Stimulated activated CD4-positive, alpha-beta T cell treated with anti-CD3 and anti-CD28 coated beads, Interleukin-1b, Interleukin-23, amount 100 ng/mL, for 48 hours (primary cell): ENCODE results near the gene CLEC18C.
"Not testable (repeated sequence)": the region's sequence is repeated elsewhere in the genome, so short reads cannot be mapped to it uniquely, and the experiment has no call there.

ENCODE experiments used
- DNase-seq: peaks from one replicate; pipeline ENCODE4 v3.0.0-alpha.2; 2020

The CLEC18C gene

GRCh38 chr16:70173212-70173837 lies at the start of gene CLEC18C:
CLEC18C (plus strand) TSS chr16:70173787; CDS start chr16:70174279, 492 bp downstream.
- not testable (repeated sequence) for DNase-seq

DNA sequence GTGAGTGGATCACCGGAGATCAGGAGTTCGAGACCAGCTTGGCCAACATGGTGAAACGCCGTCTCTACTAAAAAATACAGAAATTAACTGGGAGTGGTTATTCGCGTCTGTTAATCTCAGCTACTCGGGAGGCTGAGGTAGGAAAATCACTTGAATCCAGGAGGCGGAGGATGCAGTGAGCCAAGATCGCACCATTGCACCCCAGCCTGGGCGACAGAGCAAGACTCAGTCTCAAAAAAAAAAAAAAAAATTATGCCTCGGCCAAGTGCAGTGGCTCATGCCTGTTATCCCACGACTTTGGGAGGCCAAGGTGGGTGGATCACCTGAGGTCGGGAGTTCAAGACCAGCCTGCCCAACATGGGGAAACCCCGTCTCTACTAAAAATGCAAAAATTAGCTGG lies 49.8 kb upstream of the CLEC18C start:
- DNase-seq = not testable (repeated sequence)

- not testable (repeated sequence) for DNase-seq
Measured at GRCh38 chr16:70126226-70126625, 47.4 kb upstream of the CLEC18C start.

DNA sequence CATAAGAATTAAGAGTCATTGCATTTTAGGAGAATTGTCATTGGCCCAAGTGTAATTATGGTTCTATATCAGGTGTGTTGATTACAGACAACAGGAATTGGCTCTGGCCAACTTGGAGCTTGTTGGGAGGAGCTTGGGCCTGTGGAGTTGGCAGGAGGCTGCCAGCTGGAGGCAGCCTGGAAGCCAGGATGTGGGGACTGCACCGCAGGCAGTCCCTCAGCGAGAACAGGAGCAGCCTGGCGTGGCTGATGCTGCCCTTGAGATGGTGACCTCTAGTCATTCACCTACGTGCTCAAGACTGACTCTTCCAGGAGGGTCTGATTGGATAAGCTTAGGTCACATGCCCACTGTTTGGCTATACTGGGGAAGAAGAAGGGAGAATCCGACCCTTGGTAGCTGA lies 45.9 kb upstream of the CLEC18C start:
- DNase-seq = not testable (repeated sequence)

- DNase-seq = not testable (repeated sequence)
Measured at GRCh38 chr16:70128844-70129243, 44.7 kb upstream of the CLEC18C start.

GRCh38 chr16:70135796-70136195 lies 37.8 kb upstream of the CLEC18C start:
- DNase-seq = not testable (repeated sequence)

- not testable (repeated sequence) for DNase-seq
Measured at GRCh38 chr16:70136595-70136994, 37.0 kb upstream of the CLEC18C start.

DNA sequence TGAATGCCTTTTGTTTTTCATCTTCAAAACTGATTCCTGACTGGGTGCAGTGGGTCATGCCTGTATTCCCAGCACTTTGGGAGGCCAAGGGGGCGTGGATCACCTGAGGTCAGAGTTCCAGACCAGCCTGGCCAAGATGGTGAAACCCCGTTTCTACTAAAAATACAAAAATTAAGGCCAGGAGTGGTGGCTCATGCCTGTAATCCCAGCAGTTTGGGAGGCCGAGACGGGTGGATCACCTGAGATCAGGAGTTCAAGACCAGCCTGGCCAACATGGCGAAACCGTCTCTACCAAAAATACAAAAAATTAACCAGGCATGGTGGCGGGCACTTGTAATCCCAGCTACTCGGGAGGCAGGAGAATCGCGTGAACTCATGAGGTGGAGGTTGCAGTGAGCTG lies 30.8 kb upstream of the CLEC18C start:
- DNase-seq = not testable (repeated sequence)

- not testable (repeated sequence) for DNase-seq
Measured at GRCh38 chr16:70143231-70143895, 30.2 kb upstream of the CLEC18C start.

- DNase-seq = not testable (repeated sequence)
Measured at GRCh38 chr16:70147853-70148252, 25.7 kb upstream of the CLEC18C start.

DNA sequence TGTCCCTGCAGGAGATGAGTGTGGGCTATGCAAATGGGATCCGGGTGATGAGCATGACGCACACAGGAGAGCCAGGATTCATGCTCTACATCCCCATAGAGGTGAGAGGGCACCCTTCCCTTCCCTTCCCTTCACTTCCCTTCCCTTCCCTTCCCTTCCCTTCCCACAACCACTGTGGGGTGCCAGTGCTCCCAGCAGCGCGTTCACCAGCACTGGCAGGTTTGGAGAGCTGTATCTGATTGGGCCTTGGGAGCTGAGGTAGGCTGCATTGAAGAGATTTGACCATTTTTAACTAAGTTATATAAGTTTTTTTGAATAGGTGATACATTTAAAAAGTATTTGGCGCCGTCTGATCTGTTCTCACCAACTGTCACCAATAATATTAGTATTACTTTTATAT lies 25.1 kb upstream of the CLEC18C start:
- not testable (repeated sequence) for DNase-seq

- DNase-seq = not testable (repeated sequence)
Measured at GRCh38 chr16:70149296-70149695, 24.3 kb upstream of the CLEC18C start.

DNA sequence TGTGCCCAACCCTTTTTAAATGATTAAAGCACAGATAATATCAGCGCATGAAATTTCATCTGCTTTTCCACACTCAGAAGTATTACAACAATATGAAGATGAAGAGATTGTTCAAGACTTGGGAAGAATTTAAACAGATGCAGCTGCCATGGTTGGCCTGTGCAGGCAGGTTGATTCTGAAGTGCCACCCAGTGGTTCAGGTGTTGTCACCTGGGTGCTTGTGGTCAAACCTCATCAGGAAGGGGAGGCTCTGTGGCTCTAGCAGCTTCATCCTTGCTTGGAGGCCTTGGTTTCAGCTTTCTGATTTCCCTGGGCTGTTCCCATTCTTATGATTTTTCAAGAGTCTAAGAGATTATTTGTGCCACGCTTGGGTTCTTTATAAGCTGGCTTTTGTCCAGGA lies 22.2 kb upstream of the CLEC18C start:
- no peak for DNase-seq

- no peak for DNase-seq
Measured at GRCh38 chr16:70151941-70152509, 21.6 kb upstream of the CLEC18C start.

DNA sequence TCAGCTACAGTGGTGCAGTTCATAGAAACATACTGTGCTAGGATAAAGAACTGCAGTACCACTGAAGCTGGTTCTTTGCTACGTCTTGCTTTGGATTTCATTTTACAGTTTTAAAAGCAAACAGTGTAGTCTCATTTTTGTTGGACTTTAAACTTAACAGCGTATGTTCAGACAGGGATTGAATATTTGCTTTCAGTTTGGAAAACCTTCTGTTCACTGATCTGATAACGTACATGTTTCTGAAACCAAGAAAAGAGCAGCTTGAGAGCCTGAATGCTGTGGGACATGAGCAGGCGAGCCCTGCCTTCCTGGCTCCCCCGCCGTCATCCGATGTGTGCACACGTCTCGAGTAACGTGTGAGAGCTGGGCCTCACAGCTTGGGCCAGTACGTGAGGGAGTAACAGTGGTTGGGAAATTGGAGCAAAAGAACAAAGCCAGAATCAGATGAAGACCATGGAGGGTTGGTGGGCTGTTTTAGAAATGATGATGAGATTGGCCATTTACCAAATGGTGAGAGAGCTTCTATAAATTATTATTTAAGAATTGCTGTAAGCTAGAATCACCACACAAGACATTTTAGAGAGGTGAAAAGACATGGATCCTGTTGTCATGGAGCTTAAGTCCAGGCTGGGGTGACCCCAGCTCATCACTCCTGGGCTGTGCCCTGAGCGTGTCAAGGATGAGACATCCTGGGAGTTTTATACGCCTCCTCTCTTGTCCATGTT lies 20.8 kb upstream of the CLEC18C start:
- DNase-seq = no peak

DNA sequence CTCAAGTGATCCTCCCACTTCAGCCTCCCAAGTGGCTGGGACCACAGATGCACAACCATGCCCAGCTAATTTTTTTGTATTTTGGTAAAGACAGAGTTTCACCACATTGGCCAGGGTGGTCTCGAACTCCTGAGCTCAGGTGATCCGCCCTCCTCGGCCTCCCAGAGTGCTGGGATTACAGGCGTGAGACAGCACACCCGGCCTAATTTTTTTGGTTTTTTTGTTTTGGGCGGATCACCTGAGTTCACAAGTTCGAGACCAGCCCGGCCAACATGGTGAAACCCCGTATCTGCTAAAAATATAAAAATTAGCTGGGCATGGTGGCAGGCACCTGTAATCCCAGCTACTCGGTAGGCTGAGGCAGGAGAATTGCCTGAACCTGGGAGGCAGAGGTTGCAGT lies 18.9 kb upstream of the CLEC18C start:
- DNase-seq = not testable (repeated sequence)

- DNase-seq = no peak
Measured at GRCh38 chr16:70156207-70156978, 17.2 kb upstream of the CLEC18C start.

DNA sequence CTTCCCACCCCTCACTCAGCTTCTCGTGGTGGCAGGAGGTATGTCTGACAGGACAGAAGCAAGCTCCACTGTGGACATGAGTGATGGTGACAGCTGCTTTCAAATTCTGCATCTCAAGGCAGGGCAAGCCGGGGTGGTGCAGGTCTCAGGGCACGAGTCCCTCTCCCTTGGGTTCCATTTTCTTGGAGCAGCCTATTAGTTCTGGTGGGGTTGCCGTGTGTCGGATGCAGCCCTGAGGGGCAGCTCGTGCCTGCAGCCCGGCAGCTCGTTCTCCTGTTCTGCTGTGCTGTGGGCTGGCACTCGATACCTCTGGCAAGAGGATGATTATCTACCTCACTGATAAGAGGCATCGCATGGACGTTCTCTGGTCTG lies 16.5 kb upstream of the CLEC18C start:
- no peak for DNase-seq

GRCh38 chr16:70157477-70158260 lies 15.9 kb upstream of the CLEC18C start:
- DNase-seq = no peak

DNA sequence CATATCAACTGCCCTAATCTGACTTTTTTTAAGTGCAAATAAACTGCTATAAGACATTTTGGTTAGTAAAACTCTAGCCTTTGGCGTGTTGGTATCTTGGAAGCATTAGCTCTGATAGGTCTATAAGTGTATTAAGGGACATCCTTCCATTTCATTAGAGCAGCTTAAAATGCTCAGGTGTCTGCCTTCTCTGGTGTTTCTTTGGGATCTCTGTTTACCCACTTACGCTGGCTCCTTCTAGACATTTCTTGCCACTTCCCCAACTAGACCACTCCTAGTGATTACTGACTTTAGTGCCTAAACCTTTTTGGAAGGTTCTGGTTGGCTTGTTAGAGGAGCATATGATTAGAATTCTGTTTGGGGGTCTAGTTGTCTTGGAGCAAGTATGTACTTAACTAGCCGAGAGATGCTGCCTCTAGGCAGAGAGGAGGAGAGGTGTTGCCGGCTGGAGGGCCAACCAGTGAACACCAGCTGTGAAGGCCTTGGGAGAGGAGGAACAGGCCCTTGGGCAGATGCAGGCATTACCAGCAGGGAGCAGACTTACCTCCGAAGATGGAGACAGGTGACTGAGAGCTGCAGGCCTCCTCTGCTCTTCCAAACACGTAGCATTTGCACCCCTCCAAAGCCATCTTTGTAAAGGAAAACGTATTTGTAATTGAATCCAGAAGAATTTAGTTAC lies 15.2 kb upstream of the CLEC18C start:
- DNase-seq = no peak
